GM23248 (cell line): ENCODE data around the gene RNF20. TPM values are rescaled to one million over a fixed set of nuclear protein-coding genes. Genes with fewer than 3 reads are reported as not detected.

Experiments
- DNase-seq: peaks from one replicate; pipeline ENCODE4 v3.0.0-alpha.2; 2015
- H2AFZ ChIP-seq: fragments of 200-600 bp; sonication (generic); 2 replicates; pipeline ENCODE4 v1.6.1; 2016; ENCODE audit warnings: antibody characterized with exemption
- H3F3A ChIP-seq: fragments of 200-600 bp; sonication (generic); 2 replicates; pipeline ENCODE4 v1.6.1; 2016; ENCODE audit warnings: mild to moderate bottlenecking, antibody characterized with exemption, mixed run types; ENCODE audit not compliant: insufficient read depth
- H3K27ac ChIP-seq: fragments of 200-600 bp; sonication (generic); 2 replicates; pipeline ENCODE4 v1.5.1; 2016; ENCODE audit warnings: mild to moderate bottlenecking
- H3K27me3 ChIP-seq: fragments of 200-600 bp; sonication (generic); replicated peaks from 2 replicates; pipeline ENCODE4 v1.6.1; 2016; ENCODE audit warnings: mild to moderate bottlenecking; ENCODE audit not compliant: insufficient read depth
- H3K36me3 ChIP-seq: fragments of 200-600 bp; sonication (generic); 2 replicates; pipeline ENCODE4 v1.6.1; 2016; ENCODE audit warnings: low read depth, mild to moderate bottlenecking
- H3K4me1 ChIP-seq: fragments of 200-600 bp; sonication (generic); 2 replicates; pipeline ENCODE4 v1.6.1; 2016; ENCODE audit warnings: mild to moderate bottlenecking; ENCODE audit not compliant: insufficient read depth
- H3K4me2 ChIP-seq: fragments of 200-600 bp; sonication (generic); one replicate; pipeline ENCODE4 v1.6.1; 2016; ENCODE audit warnings: mild to moderate bottlenecking; ENCODE audit not compliant: unreplicated experiment
- H3K4me3 ChIP-seq: fragments of 200-600 bp; sonication (generic); 2 replicates; pipeline ENCODE4 v1.5.1; 2016; ENCODE audit warnings: mild to moderate bottlenecking
- H3K79me2 ChIP-seq: fragments of 200-600 bp; sonication (generic); 2 replicates; pipeline ENCODE4 v1.6.1; 2016; ENCODE audit warnings: mild to moderate bottlenecking; ENCODE audit not compliant: insufficient read depth
- H3K9ac ChIP-seq: fragments of 200-600 bp; sonication (generic); 2 replicates; pipeline ENCODE4 v1.6.1; 2016; ENCODE audit warnings: mild to moderate bottlenecking
- H3K9me2 ChIP-seq: fragments of 200-600 bp; sonication (generic); 2 replicates; pipeline ENCODE4 v1.6.1; 2016; ENCODE audit warnings: mixed run types, mild to moderate bottlenecking, moderate library complexity; ENCODE audit not compliant: insufficient read depth
- H3K9me3 ChIP-seq: fragments of 200-600 bp; sonication (generic); one replicate; pipeline ENCODE4 v1.6.1; 2017; ENCODE audit warnings: low read depth
- H4K20me1 ChIP-seq: fragments of 200-600 bp; sonication (generic); 2 replicates; pipeline ENCODE4 v1.6.0; 2016; ENCODE audit not compliant: insufficient read depth
- EZH2 ChIP-seq: fragments of 200-600 bp; sonication (generic); IDR thresholded peaks from 2 replicates; pipeline ENCODE4 v1.6.1; 2018; ENCODE audit warnings: antibody characterized with exemption, mild to moderate bottlenecking; ENCODE audit not compliant: insufficient read depth, poor library complexity, severe bottlenecking
- EZH2phosphoT487 ChIP-seq: fragments of 200-600 bp; sonication (generic); IDR thresholded peaks from 2 replicates; pipeline ENCODE4 v1.6.1; 2018; ENCODE audit warnings: antibody characterized with exemption, moderate library complexity, mild to moderate bottlenecking, low read depth; ENCODE audit not compliant: insufficient read depth
- WGBS, 2 experiments: methylation state at CpG; one replicate each; pipeline ENCODE4 v1.1.6; 2015 to 2017; ENCODE audit warnings: low lambda C conversion rate in 2 of 2, low coverage in 1 of 2; ENCODE audit errors: missing lambda C conversion rate in 2 of 2; 5-methylcytosine and 5-hydroxymethylcytosine counted together
- in situ Hi-C: fragments of 300-500 bp; cut with MboI; formaldehyde crosslinking; loops from 2 replicates; pipeline ENCODE4 v1.15.0; 2020
- polyA plus RNA-seq: library from polyadenylated mRNA; unstranded; fragments of >200 nt; fragmentation: Nextera tagmentation; extraction: Ambion mirVana; gene quantifications from 2 replicates; pipeline ENCODE4 v1.2.1, GENCODE V29; 2016
- total RNA-seq: library from RNA; depleted of rRNA; stranded (reverse); fragments of >200 nt; shearing (Covaris generic); gene quantifications from 2 replicates; pipeline ENCODE4 v1.2.3, GENCODE V29; 2014

The RNF20 gene
- total and polyA plus RNA-seq, 2 experiments from 2014 or later: 26.3 to 34.3 TPM

GRCh38 chr9:101504188-101504587 lies 29.5 kb upstream of the RNF20 start:
- Histone ChIP-seq H3F3A (peaks cover 9% of the 10 kb centered on the region), H3K4me3 (no peak overlapping the region)

DNA sequence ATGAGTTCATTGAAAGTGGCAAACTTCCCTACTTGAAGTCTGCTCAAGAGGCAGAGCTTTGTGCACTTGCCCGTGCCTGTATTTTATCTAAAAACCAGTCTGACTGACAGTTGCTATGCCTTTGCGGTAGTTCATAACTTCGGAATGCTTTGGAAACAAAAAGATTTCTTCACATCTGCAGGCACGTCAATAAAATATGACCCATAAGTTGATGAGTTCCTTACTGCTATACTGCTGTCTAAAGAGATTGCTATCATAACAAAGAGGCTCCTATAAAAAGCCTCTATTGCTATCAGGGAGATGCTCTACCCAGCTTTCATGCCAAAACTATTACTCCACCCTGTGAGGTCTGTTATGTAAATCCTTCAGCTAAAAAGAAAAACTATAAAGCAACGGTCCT lies 25.4 kb upstream of the RNF20 start:
- H3K27me3 ChIP-seq: no peaks in the 10 kb centered on the region
- 4% methylated on average over 5 of the region's 5 CpGs for WGBS, 2 experiments
- H3F3A ChIP-seq: peaks cover 17% of the 10 kb centered on the region
- no peaks in the 10 kb centered on the region for H3K9me3 ChIP-seq
- peaks cover 28% of the 10 kb centered on the region for H3K4me1 ChIP-seq
- no peaks in the 10 kb centered on the region for H3K36me3 ChIP-seq
- DNase-seq: peak; percentile 44
- H3K9ac ChIP-seq: no peak overlapping the region
- peak overlapping the region; percentile 11 for H3K4me2 ChIP-seq
- H3K27ac ChIP-seq: no peak overlapping the region
- H3K4me3 ChIP-seq: no peak overlapping the region
- no peaks in the 10 kb centered on the region for H3K79me2 ChIP-seq
- H3K9me2 ChIP-seq: no peaks in the 10 kb centered on the region
- no peaks in the 10 kb centered on the region for H4K20me1 ChIP-seq
- no peak for TF ChIP-seq EZH2phosphoT487
- TF ChIP-seq EZH2: no peak
- no peak overlapping the region for H2AFZ ChIP-seq
- in situ Hi-C loops: no loop called here

More at GRCh38 chr9:101504188-101504587, 29.5 kb upstream of the RNF20 start:
- Histone ChIP-seq H3K27ac (no peak overlapping the region), H2AFZ (no peak overlapping the region), H3K9me3 (no peaks in the 10 kb centered on the region), H3K36me3 (no peaks in the 10 kb centered on the region), H3K9ac (no peak overlapping the region), H3K79me2 (no peaks in the 10 kb centered on the region), H3K27me3 (no peaks in the 10 kb centered on the region), H4K20me1 (no peaks in the 10 kb centered on the region), H3K4me1 (peaks cover 9% of the 10 kb centered on the region), H3K4me2 (no peak overlapping the region), H3K9me2 (no peaks in the 10 kb centered on the region)
- no peak for DNase-seq
- in situ Hi-C loops: no loop called here
- TF ChIP-seq EZH2phosphoT487: no peak
- no peak for TF ChIP-seq EZH2

DNA sequence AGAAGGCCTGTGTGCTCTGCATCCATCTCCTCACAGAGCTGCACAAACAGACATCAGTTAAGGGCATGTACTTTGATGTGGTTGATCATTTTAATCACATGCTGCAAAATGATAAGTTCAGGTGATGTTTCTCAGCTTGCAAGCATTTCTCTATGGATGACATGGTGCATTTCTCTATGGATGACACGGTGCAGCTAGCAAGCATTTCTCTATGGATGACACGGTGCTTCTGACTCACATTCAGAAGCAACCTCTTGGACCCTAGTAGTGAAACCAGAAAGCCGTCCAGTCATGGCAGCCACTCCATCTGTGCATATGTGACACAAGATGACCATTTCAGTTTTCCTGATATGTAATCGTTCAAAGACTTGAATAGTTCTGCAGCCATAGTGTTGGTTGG lies 24.1 kb upstream of the RNF20 start:
- Histone ChIP-seq H3F3A (peaks cover 25% of the 10 kb centered on the region), H3K9ac (no peak overlapping the region), H3K9me2 (no peaks in the 10 kb centered on the region), H4K20me1 (no peaks in the 10 kb centered on the region), H3K36me3 (no peaks in the 10 kb centered on the region), H3K27ac (no peak overlapping the region), H2AFZ (no peak overlapping the region), H3K79me2 (no peaks in the 10 kb centered on the region), H3K4me1 (peaks cover 42% of the 10 kb centered on the region), H3K9me3 (no peaks in the 10 kb centered on the region), H3K4me3 (no peak overlapping the region), H3K27me3 (no peaks in the 10 kb centered on the region), H3K4me2 (no peak overlapping the region)
- no peak for TF ChIP-seq EZH2
- TF ChIP-seq EZH2phosphoT487: no peak
- 84 to 94% methylated on average over 4 of the region's 4 CpGs for WGBS, 2 experiments
- in situ Hi-C loops: no loop called here
- peak; percentile 29 for DNase-seq

DNA sequence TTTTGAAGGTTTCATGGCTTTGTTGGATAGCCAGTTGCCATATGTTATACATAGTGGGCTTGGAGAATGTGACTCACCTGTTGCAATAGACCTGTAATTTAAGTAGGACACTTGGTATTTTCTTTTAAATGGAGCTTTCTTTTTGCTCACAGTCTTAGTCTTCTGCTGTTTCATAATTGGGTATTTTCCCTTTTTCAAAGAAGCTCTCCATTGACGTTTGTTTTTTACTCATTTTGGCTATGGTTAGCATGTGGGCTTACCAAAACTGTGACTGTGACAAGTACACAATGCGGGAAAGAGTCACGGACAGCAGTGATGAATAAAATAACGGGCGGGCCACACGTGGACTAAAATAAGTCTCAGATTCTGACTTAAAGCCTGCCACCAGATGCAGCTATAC lies 23.2 kb upstream of the RNF20 start:
- TF ChIP-seq EZH2phosphoT487 (no peak), EZH2 (no peak)

GRCh38 chr9:101511009-101511408 lies 22.6 kb upstream of the RNF20 start:
- H3K4me3 ChIP-seq: no peak overlapping the region
- H3K4me1 ChIP-seq: peaks cover 46% of the 10 kb centered on the region
- H3K27ac ChIP-seq: no peak overlapping the region
- no peak overlapping the region for H3K4me2 ChIP-seq
- TF ChIP-seq EZH2phosphoT487 (no peak), EZH2 (no peak)
- in situ Hi-C loops: no loop called here
- H3K9me3 ChIP-seq: no peaks in the 10 kb centered on the region
- WGBS, 2 experiments: 97 to 100% methylated on average over 2 of the region's 2 CpGs
- no peaks in the 10 kb centered on the region for H3K79me2 ChIP-seq
- H3F3A ChIP-seq: peaks cover 28% of the 10 kb centered on the region
- DNase-seq: no peak
- H4K20me1 ChIP-seq: no peaks in the 10 kb centered on the region
- H3K9ac ChIP-seq: no peak overlapping the region
- H2AFZ ChIP-seq: no peak overlapping the region
- H3K9me2 ChIP-seq: no peaks in the 10 kb centered on the region
- no peaks in the 10 kb centered on the region for H3K36me3 ChIP-seq
- H3K27me3 ChIP-seq: no peaks in the 10 kb centered on the region

More for the DNA sequence above, 23.2 kb upstream of the RNF20 start:
- H2AFZ ChIP-seq: no peak overlapping the region
- H4K20me1 ChIP-seq: no peaks in the 10 kb centered on the region
- in situ Hi-C loops: no loop called here
- no peaks in the 10 kb centered on the region for H3K79me2 ChIP-seq
- H3K27me3 ChIP-seq: no peaks in the 10 kb centered on the region
- DNase-seq: no peak
- no peaks in the 10 kb centered on the region for H3K9me3 ChIP-seq
- 80 to 82% methylated on average over 6 of the region's 6 CpGs for WGBS, 2 experiments
- no peak overlapping the region for H3K9ac ChIP-seq
- H3K36me3 ChIP-seq: no peaks in the 10 kb centered on the region
- peaks cover 46% of the 10 kb centered on the region for H3K4me1 ChIP-seq
- H3K27ac ChIP-seq: no peak overlapping the region
- H3K4me3 ChIP-seq: no peak overlapping the region
- H3K4me2 ChIP-seq: no peak overlapping the region
- no peaks in the 10 kb centered on the region for H3K9me2 ChIP-seq
- peaks cover 28% of the 10 kb centered on the region for H3F3A ChIP-seq
